HG02938 (cell line): ENCODE data around the gene DLL1.

ENCODE experiments used
- ATAC-seq: cut with Tn5 transposase; IDR thresholded peaks from one replicate; pipeline ENCODE4 v1.9.1; 2021; ENCODE audit warnings: mild to moderate bottlenecking, moderate library complexity; ENCODE audit not compliant: unreplicated experiment

DLL1 gene

DNA sequence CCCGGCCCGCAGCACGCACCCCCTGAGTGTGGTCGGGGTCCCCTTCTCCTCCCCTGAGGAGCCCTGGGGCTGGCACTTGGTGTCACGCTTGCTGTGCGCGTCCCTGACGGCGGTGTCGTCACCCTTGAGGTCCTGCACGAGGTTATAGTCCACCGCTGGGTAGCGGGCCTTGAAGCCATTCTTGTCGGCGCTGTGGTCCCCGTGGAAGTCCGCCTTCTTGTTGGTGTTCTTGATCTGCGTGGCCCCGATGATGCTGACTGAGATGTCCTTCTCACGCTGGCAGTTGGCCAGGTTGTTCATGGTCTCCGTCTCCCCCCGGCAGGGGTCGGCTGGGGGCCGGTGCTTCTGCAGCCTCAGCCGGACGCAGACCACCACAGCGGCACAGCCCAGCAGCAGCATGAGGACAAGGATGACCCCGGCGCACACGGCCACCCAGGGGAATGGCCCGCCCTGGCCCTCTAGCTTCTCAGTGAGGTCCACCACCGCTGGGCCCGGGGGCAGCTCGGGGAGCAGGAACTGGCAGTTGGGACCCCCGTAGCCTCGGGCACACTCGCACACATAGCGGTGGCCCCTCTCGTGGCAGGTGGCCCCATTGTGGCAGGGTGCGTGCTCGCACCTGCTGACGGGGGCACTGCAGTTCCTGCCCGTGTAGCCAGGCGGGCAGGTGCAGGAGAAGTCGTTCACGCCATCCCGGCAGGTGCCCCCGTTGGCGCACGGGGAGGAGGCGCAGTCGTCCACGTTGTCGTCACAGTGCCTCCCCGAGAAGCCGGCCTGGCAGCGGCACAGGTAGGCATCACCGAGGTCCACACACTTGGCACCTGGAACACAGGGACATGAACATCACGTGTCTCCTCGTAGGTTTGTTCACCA lies 7.4 kb downstream of the DLL1 start:
- ATAC-seq, result no peak

DNA sequence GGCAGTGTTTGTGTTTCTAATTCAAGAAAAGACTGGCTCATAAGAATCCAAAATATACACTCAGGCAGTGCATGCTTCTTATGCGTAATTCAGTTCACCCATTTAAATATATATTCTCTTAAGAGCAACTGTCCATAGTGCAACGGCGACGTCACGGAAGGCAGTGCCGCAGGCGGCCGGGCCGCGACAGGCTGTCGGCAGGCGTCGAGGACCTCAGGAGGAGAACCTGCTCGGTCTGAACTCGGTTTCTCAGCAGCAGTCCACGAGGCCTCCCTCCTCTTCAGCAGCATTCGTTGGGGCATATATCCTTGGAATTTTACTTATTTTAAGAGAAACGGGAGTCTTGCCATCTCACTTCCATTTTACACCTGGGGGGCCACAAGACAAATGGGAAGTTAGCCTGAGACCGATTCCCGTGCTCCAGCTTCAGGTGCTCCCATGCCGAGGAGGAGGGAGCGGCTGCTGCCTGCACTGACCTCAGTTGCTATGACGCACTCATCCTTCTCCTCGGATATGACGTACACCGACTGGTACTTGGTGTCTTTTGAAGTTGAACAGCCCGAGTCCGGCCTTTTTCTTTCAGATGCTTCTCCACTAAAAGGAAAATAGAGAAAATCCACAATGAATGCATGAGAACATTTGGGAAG lies 8.2 kb downstream of the DLL1 start:
- ATAC-seq, result no peak

DNA sequence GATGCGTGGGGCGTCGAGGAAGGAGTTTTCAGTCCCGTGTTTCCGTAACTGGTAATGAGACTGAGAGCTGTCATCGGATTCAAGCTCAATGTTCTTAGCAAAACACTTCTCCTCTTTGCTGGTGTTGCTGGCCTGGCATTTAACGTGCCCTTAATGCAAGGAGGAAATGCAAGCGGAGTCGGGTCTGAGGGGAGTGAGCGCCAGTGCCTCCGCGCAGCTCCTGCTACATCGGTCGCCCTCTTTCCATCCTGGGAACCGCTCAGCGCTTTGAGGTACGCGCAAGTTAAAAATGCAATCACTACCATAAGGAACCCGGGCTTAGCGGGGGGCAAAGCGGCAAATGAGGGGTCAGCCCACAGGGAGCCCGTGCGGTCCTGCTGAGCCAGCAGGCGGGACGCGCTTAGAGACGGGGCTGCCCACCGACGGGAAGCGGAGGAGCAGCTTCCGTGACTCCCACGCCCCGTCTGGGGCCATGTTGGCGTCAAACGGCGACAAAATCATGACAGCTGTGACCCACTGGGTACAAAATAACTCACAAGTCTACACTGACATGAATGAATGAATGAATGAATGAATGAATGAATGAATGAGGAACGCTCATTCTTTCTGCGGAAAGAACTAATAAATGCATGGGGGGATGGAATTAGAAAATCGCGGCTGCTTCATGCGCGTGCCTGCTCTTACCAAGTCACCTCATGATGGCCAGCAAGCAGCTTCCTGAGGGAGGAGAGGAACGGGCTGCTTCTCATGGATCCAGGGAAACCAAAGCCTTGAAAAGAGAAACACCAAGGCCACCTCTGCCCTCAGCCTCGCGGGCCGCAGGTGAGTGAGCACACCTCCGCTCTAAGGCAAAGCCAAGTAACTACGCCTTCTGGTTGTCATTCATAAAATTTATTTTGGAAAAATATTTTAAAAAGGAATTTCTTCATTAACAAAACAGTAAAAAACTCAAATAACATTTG lies 9.3 kb downstream of the DLL1 start:
- no peak for ATAC-seq

DNA sequence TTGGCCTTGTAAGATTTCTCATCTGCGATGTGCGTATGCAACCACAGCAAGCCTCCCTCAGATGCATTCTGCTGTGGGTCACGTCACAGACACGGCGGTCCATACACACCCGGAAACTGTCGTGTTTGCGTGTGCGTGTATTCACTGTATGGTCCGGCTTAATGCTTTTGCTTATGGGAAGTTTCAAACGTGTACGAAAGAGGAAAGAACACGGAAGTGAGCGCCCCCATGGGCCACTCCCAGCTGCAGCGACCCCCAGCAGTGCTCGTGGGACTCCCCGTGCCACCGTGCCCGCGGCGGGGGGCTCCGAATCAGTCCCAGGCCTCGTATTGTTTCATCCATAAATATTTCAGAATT lies 10.2 kb downstream of the DLL1 start:
- peak; percentile 39 for ATAC-seq

DNA sequence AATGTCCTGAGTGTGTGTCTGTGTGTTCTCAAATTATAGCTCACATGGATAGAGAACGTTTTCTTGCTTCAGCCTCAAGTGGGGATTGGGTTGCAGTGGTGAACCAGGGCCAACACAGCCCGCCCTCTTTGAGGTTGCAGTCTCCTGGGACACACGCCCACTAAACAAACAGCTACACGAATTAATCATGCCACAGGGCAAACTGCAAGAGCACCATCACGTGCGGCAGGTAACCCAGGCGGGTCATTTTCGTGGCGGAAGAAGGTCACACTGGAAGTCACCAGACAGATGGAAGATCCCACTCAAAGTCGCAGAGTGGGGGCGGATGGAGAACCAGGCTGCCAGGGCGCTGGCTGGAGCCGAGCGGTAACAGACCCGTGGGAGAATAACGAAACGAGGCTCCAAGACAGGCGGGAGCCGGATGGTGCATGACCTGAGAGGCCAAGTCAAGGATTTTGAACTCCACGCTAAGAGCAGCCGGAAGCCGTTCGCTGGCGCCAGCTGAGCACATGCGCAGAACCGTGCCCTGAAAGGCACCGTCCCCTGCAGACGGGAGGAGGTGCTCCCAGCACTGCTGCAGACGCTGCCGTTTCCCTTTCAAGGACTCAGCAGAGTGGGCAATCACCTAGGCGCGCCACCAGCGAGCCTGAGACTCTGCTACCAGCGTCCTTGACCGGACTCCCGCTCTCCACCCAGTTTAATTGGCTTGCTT lies 10.7 kb downstream of the DLL1 start:
- ATAC-seq, result peak; percentile 64

DNA sequence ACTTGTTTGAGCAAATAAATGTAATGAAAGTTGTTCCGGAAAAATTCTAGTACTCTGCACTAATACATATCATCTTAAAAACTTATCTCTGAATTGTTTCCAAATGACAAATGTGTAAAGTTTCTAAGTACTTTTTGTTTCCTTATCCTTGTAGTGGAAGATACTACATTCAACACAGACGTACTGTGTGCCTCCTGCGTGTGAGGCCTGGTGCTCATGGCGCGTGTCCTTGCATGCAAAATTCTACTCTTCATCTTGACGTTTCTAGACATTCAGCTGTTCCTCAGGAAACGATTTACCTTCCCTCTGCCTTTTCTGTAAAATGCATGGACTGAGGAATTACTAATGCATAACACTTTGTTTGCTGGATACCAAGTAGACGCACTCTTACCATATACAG lies 11.5 kb downstream of the DLL1 start:
- ATAC-seq, result no peak

DNA sequence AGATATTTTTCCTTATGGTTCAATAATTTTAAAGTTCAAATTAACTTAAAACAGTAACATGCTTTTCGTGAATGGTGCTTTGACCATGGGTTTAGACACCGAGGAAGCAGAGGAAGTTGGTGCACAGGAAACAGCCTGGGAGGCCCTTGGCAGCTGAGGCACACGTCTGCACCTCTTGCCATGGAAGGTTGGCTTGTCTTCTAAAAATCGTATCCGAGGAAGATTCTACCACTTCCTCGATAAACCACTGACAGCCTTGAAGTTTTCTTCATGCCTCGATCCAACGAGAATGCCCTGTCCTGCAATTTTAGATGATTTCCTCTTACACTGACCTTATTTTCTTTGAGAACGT lies 12.2 kb downstream of the DLL1 start:
- ATAC-seq, result no peak

DNA sequence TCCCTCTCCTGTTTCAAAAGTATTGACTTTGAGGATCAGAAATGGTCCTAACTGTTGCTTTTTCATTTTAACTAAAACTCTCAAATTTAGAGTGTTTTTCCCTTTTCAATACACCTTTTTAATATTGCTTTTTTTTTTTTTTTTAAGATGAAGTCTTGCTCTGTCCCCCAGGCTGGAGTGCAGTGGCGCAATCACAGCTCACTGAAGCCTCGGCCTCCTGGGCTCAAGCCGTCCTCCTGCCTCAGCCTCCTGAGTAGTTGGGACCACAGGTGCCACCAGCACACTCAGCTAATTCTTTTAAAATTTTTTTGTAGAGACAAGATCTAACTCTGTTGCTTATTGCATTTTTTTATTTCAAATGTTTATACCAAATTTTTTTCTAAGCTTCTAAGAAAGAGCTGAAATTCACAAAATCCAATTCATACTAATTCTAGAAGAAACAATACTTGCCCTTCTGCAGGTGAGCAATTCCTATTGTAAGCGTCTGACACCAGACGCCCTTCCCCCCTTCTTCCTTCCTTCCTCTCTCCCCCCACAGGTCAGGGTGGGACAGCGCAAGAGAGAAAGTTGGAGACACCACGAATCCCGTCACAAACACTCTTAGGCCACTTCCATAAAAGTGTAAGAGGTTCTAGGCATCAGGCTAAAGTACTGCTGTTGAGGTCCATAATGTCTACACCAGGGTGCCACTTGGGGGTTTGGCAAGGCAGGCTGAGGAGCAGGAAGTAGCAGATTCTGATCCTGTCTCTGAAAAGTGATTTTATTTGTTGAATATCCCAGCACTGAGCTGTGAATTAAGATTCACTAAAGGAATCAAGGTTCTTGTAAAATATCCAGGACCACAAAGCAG lies 12.8 kb downstream of the DLL1 start:
- no peak for ATAC-seq

DNA sequence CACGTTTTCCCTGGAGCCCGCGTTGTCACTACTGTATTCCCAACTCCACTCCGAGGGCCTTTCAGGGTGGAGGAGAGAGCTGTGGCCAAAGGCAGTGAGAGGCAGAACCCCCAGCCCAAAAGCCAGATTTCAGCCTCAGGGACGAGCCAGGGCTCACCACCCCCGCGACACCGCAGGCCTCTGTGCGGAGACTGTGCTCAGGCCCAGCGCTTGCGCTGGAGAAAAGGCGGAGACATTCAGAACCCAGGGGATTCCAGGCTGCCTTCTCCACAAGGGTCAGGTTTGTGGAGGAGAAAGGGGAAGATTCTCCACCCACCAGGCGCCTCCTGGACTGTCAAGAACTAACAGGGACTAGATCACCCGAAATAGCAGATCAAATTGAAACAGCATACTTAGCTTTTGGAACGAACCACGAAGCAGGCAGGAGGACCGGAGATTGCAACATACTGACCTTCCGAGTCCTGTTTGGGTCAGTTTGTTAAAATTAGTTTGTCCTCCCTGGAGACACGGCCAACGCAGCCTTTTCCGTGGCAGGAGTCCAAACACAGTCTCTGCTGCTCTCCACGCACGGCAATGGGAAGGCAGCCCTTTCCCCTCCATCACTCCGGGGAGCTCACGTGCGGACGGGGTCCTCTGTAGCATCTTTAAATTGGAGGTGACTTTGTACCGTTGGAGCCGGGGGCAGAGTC lies 14.4 kb downstream of the DLL1 start:
- no peak for ATAC-seq

DNA sequence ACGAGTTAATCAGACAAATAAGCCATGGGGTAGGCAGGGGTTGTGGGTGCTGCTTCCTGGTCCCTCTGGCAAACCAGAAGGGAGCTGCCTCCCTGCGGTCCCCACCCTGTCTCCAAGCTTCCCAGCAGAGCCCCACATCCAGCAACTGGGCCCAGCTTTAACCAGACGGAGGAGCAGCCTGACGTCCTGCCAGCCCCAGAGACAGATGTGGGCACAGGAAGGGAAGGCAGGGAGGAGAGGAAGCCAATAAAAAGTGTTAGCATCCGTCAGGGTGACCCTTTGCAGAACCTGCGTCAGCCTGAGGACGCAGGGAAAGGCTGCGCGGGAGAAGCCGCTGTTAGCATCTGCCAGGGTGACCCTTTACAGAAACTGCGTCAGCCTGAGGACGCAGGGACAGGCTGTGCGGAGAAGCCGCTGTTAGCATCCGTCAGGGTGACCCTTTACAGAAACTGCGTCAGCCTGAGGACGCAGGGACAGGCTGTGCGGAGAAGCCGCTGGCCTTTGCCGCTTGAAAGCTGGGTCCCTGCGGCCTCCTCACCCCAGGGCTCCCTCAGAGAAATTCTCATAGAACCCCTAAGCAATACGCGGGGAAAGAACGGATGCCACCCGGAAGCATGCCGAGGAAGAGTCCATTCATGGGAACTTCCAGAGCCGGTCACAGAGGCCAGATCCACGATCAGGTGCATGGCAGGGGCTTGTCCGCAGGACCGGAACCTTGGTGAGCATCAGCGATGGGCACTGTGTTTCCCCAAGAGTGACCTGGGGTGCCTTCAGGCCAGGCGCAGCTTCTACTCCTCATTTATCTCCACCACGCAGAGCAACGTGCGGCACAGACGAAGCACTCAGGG lies 15.9 kb downstream of the DLL1 start:
- ATAC-seq, result no peak

DNA sequence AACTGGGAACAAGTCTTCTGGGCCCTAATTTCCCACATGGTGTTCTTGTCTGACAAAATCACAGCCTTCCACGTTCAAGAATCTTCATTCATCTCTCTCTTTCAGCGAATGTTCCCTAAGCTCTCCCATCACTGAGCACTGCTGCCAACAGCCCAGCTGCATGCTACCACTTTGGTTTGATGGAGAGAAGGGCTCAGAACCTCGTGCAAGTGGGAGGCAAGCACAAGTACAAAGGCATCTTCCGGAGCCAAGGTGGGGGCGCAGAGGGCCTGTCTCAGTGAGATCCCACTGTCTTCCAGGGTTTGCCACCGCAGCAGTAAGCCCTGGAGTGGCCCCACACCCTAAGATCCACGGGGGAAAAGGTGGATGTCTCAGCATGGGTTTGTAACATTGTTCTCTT lies 17.2 kb downstream of the DLL1 start:
- ATAC-seq, result no peak

DNA sequence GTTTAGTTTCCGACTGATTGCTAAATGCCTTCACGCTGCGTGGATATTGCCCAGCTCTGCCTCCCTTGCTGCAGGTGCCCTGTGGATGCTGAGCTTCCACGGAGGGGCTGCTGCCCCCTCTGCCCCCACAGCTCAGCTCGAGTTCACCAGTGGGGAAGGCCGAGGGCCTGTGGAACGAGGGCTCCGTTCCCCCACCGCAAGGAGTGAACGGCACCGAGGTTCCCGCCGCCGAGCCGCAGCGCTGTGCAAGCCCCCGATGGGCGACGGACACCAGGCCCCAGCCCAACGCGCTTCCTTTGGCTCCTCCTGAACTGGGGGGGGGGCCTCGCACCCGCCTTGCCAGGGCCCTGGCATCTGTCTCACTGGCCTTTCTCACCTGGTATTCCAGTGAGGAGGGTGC lies 17.7 kb downstream of the DLL1 start:
- ATAC-seq, result no peak

DNA sequence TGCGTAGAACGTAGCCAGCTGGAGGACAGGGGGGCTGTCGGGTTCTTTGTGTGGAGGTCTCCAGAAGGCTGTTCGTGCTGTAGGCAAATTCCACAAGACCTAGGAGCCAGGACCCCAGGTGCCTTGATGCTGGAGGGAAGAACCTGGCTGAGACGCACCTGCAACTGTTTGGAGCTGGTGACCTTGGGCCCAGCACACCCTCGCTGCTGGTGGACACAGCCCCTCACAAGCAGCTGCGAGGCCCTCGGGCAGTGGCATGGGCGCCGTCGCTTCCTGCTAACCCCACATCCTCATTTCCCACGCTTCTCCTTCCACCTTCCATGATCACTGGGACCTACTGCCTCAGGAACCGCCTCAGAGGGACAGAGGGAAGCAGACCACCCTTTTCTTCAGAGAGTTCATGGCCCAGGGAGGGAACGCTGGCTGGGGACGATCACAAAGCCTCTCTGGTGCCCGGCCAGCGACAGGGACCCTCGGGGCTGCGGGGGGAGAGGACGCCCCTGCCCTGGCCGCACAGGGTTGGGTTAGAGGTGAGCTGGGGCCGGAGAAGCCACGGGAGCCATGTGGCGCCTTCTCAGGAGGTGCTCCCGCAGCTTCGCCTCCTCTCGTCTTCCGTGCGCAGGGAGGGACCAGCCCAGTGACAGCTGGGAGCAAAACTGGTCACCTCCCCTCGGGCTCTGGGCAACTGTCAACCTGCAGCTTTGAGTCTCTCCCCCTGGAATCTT lies 18.4 kb downstream of the DLL1 start:
- peak; percentile 3 for ATAC-seq

DNA sequence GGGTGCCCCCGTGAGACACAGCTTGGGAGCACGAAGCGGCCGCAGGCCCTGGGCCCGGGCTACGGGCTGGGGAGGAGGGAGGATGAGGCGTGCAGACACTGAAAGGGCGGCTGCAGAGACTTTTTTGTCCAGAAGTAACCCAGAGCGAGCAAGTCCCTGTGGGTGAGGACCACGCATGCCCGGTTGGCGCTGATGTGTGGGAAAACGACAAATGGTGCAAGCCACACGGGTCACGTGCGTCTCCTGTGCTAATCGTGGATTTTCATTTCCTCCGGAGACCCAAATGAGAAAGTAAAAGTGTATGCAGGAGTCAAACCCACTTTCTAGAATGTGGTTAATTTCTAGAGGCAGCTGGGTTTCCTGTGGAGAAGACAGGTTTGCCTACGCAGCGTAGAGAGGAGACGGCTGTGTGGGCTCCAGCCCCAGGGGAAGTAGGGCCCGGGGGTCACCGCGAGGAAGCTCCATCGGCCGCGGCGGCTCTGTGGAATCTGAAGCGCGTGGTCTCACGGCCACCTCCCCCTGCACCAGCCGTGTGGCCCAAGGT lies 19.0 kb downstream of the DLL1 start:
- ATAC-seq, result peak; percentile 97

DNA sequence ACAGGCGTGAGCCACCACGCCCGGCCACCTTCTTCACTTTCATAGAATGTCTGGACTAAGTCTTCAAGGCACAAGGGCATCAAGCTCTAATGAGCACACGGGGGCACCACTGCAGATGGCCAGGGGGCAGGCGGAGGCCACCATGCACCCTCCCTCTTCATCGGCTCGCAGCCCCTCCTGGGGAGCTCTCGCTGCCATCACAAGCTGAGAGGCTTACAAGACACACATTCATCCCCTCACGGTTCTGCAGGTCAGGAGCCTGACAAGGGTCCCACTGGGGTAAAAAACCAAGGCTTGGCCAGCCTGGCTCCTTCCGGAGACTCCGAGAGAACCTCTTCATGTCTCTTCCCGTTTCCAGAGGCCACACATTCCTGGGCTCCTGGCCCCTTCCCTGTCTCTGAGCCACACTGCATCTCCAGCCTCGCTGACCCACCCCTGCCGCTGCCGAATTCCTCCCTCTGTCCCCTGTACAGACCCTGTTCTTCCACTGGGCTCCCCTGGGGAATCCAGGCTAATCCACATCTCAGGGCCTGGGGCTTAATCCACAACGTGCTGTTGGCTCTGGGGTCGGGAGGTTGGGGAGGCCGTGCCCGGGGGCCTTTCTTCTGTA lies 19.8 kb downstream of the DLL1 start:
- ATAC-seq, result no peak

DNA sequence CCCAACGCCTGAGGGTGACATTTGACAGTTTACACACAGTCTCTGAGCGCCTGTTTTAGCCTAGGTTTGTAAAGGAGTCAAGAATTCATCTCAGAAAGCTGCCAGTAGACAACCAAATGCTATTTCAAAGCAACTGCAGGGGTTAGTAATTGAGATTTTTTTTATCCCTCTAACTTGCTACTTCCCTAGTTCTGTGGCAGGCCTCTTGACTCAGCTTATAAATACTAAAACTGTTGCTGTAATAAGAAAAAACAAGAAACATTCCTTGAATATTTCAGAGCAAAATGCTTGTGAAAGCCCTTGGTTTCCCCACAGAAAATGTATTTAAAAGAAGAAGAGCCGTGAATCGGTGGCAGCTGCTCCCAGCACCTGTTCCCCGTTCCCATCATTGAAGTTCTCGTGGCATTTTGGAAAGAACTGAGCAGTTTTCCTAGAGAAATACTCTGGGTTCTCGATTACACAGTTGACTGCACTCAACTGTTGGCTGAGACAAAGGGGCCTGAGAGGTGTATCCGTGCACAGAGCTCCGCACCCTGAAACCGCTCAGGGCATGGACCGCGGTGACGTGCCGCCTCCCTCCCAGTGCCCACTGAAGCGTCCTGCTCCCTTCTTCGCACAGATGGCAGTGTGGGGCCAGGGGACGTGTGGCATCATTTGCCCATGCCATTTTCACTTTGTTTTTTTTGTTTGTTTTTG lies 20.9 kb downstream of the DLL1 start:
- no peak for ATAC-seq
